Measurements from ENCODE around the gene GSN. TPM values are rescaled to one million over a fixed set of nuclear protein-coding genes. Genes with fewer than 3 reads are reported as not detected.
A peak's percentile ranks its signal among the peaks of the same experiment; 100 is the strongest.

Gene GSN
- total and polyA plus RNA-seq, 12 donors, result 78.5 to 735 (median 293) TPM

DNA sequence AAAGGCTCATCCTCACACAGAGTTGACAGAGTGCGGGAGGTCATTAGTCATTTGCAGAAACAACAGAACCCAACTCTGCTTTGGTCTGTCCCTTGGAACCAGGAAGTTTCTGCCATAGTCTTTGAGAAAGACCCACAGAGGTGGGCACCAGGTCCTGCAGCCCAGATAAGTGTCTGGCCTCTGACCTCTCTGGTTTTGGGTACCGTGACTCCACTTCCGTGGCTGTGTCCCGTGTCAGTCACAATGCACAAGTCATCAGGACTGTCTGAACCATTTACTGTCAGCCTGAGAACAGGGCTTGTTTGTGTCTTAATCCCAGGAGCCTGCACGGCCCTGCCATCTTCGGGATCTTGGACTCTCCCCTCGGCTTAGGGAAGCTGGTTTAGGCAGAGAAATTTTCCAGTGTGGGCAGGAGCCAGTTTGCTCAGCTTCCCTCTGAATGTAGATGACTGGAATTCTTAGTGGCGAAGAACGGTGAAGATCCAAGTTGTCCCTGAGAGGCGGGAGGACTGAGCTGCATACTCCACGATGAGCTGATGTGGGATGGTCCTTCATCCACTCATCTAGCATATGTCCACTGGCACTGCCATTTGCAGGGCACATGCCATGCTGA, 11.9 kb downstream of the GSN start:
- peaks cover 51 to 78% of the 10 kb centered on the region in 2 donors for H3K4me1 ChIP-seq (replicated peaks in 1 of 2)
- DNase-seq, result peak in 1 of 7 donors; percentile 12
- no peaks in the 10 kb centered on the region for H3K36me3 ChIP-seq (replicated peaks in 1 of 2)
- TF ChIP-seq, protein P1, sequence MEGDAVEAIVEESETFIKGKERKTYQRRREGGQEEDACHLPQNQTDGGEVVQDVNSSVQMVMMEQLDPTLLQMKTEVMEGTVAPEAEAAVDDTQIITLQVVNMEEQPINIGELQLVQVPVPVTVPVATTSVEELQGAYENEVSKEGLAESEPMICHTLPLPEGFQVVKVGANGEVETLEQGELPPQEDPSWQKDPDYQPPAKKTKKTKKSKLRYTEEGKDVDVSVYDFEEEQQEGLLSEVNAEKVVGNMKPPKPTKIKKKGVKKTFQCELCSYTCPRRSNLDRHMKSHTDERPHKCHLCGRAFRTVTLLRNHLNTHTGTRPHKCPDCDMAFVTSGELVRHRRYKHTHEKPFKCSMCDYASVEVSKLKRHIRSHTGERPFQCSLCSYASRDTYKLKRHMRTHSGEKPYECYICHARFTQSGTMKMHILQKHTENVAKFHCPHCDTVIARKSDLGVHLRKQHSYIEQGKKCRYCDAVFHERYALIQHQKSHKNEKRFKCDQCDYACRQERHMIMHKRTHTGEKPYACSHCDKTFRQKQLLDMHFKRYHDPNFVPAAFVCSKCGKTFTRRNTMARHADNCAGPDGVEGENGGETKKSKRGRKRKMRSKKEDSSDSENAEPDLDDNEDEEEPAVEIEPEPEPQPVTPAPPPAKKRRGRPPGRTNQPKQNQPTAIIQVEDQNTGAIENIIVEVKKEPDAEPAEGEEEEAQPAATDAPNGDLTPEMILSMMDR (IDR thresholded peaks at IDR 0.05), result no peak
- no peak for TF ChIP-seq POLR2A (IDR thresholded peaks at IDR 0.05)
- H3K27me3 ChIP-seq, result no peaks in the 10 kb centered on the region
- intact Hi-C loops (cut with DNase I), result loop anchor here in 1 of 2 donors (10.0 kb wide), 1 partner anchor 65 kb away; no protein-coding TSS in a partner anchor
- no peaks in the 10 kb centered on the region for H3K9me3 ChIP-seq (replicated peaks in 1 of 3)
- WGBS, 4 donors, result 80 to 92% (median 87%) methylated on average over 9 to 11 of the region's 11 CpGs
- H3K27ac ChIP-seq, result peak overlapping the region in 3 of 5 donors; percentile 49 to 95 (median 93)
- H3K4me3 ChIP-seq, result no peak overlapping the region

DNA sequence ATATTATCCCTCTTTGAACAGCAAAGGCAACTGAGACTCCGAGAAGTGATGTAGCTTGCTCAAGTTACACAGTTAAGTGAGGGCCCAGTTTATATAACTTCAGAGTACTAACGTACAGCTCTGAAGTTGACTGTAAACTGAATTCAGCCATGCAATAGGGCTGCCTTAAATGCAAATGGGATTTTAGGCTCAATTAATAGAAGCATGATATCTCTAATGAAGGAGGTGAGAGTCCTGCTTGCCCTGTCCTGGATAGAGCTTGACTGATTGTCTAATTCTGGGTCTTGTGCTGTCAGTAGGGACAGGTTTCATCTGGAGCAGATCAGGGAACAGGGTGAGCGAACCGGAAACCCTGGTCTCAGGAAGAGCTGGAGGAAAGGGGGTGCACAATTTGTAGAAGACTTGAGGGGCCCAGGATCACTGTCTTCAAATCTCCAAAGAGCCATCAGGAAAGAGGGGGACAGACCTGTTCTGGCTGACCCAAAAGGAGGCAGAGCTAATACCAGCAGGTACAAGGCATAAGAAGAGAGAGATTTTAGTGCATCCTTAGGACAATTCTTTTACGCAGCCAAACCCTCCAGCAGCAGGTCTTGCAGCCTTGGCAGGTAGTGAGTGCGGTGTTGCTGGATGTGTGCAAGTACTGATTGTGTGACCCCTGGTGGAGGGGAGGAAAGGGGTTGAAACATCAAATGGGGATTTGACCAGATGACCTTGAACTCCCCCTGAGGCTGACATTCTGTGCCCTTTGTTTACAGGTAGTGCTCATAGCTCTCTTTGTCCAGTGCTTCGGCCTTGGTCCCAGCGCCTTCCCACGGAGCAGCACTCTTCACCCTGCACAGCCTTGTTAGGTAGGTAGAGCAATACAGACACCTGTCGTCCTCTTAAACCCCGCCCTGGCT, 13.0 kb downstream of the GSN start:
- TF ChIP-seq POLR2A (IDR thresholded peaks at IDR 0.05), result no peak
- TF ChIP-seq, protein P1 (IDR thresholded peaks at IDR 0.05), result no peak
- intact Hi-C loops (cut with DNase I), result no loop called here
- Histone ChIP-seq H3K36me3 (replicated peaks in 1 of 2) (no peaks in the 10 kb centered on the region), H3K9me3 (replicated peaks in 1 of 3) (no peaks in the 10 kb centered on the region), H3K4me1 (replicated peaks in 1 of 2) (peaks cover 62 to 88% of the 10 kb centered on the region in 2 donors), H3K4me3 (no peak overlapping the region), H3K27me3 (no peaks in the 10 kb centered on the region), H3K27ac (peak overlapping the region; percentile 66 to 95 (median 91))
- whole genome bisulfite sequencing, 4 donors, result 54 to 75% (median 63%) methylated on average over 9 to 11 of the region's 11 CpGs
- peak in 1 of 7 donors; percentile 7 for DNase-seq

DNA sequence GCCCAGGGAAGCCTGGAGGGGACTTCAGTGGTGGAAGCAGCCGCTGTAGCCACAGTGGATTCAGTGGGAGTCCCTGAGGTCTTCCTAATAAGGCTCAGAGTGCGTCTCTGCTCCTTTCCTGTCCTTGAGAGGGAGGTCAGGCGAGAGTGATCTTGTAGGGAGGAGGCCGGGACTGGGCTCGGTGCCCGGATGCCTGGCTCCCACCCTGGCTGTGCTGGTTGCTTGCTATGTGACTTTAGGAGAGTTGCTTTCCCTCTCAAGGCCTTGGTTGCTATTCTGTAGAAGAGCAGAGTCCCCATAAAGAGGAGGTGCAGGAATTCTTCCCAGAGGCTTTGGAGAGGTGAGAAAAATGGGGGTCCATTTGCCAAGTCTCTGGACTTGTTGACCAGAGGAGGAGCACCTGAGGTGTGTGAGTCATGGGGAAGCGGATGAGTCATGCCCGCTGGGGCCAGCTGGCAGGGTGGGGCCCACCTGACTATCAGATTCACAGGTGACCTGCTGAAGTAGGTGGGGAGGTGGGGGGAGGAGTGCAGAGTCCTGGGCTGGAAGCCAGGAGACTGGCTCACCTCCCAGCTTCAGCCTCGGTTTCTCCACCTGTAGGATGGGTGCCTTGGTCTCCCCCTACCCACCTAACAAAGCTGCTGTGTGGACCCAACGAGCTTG, 13.8 kb downstream of the GSN start:
- H3K27ac ChIP-seq, result peak overlapping the region; percentile 66 to 95 (median 91)
- 20 to 30% (median 23%) methylated on average over 4 to 10 of the region's 10 CpGs for WGBS, 4 donors
- H3K9me3 ChIP-seq (replicated peaks in 1 of 3), result no peaks in the 10 kb centered on the region
- H3K4me1 ChIP-seq (replicated peaks in 1 of 2), result peaks cover 70 to 96% of the 10 kb centered on the region in 2 donors
- H3K4me3 ChIP-seq, result no peak overlapping the region
- H3K36me3 ChIP-seq (replicated peaks in 1 of 2), result no peaks in the 10 kb centered on the region
- TF ChIP-seq, protein P1 (IDR thresholded peaks at IDR 0.05), result no peak
- peak in 1 of 2 donors; percentile 36 for TF ChIP-seq POLR2A (IDR thresholded peaks at IDR 0.05)
- no peaks in the 10 kb centered on the region for H3K27me3 ChIP-seq
- peak; percentile 82 to 95 (median 87) for DNase-seq
- intact Hi-C loops (cut with DNase I), result no loop called here

Measured in adrenal gland (tissue), 12 donors.